ENCODE results near the gene CASK. TPM values are rescaled to one million over a fixed set of nuclear protein-coding genes. Genes with fewer than 3 reads are reported as not detected.

Gene CASK
- total RNA-seq, 2 experiments from 2014 or later, result 39.9 to 44.6 TPM

GRCh38 chrX:41589634-41590270 is 333.6 kb downstream of the CASK start:
- POLR2A ChIA-PET, result no interaction called here

DNA sequence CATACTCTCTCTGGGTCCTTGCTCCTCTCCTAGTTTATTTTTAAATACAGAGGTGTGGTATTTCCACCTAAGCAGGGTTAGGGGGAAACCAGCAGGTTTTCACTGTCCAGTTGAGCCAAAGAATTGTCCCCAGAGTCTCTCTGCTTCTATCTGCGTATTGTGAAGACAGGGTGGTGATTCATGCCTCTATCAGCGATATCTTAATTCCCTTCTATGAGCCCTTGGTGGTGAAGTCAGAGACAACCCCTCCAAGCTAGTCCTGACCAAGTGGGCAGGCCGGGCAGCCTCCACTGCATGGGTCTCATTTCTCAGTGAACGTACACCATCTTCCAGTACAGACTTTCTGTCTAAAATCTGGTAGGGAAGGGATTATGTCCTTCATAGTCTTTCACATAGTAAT is 335.1 kb downstream of the CASK start:
- H3K9me3 Mint-ChIP-seq, result no peaks in the 10 kb centered on the region

More at GRCh38 chrX:41589634-41590270, 333.6 kb downstream of the CASK start:
- Mint-ChIP-seq H3K9me3 (no peaks in the 10 kb centered on the region), H3K36me3 (ENCODE audit: low read depth) (peaks cover 18% of the 10 kb centered on the region), H3K27me3 (no peaks in the 10 kb centered on the region), H3K27ac (no peak overlapping the region), H3K4me3 (no peak overlapping the region), H3K4me1 (ENCODE audit: low read depth) (no peaks in the 10 kb centered on the region)
- DNase-seq (no peak), ATAC-seq (ENCODE audit: poor library complexity) (no peak)
- CTCF ChIA-PET, result no interaction called here
- Histone ChIP-seq H3K4me3 (ENCODE audit: low read length) (no peak overlapping the region), H3K27ac (ENCODE audit: low read depth in 1 of 2, low read length in 2 of 2) (no peak overlapping the region), H3K4me1 (ENCODE audit: insufficient read depth, low read length) (no peaks in the 10 kb centered on the region), H3K27me3 (ENCODE audit: control insufficient read depth in 1 of 2, insufficient read depth in 2 of 2, low read length in 2 of 2) (no peaks in the 10 kb centered on the region), H3K36me3 (ENCODE audit: insufficient read depth, low read length) (peaks cover 11% of the 10 kb centered on the region), H3K9me3 (ENCODE audit: control insufficient read depth in 1 of 2, insufficient read depth in 1 of 2, low read length in 2 of 2) (no peaks in the 10 kb centered on the region)
- TF ChIP-seq, protein P1, sequence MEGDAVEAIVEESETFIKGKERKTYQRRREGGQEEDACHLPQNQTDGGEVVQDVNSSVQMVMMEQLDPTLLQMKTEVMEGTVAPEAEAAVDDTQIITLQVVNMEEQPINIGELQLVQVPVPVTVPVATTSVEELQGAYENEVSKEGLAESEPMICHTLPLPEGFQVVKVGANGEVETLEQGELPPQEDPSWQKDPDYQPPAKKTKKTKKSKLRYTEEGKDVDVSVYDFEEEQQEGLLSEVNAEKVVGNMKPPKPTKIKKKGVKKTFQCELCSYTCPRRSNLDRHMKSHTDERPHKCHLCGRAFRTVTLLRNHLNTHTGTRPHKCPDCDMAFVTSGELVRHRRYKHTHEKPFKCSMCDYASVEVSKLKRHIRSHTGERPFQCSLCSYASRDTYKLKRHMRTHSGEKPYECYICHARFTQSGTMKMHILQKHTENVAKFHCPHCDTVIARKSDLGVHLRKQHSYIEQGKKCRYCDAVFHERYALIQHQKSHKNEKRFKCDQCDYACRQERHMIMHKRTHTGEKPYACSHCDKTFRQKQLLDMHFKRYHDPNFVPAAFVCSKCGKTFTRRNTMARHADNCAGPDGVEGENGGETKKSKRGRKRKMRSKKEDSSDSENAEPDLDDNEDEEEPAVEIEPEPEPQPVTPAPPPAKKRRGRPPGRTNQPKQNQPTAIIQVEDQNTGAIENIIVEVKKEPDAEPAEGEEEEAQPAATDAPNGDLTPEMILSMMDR (IDR thresholded peaks at IDR 0.05), result no peak
- intact Hi-C loops (cut with DNase I, micrococcal nuclease), result loop anchor here in 1 of 2 experiments (10.0 kb wide), 1 partner anchor 1965 kb away; no protein-coding TSS in a partner anchor

DNA sequence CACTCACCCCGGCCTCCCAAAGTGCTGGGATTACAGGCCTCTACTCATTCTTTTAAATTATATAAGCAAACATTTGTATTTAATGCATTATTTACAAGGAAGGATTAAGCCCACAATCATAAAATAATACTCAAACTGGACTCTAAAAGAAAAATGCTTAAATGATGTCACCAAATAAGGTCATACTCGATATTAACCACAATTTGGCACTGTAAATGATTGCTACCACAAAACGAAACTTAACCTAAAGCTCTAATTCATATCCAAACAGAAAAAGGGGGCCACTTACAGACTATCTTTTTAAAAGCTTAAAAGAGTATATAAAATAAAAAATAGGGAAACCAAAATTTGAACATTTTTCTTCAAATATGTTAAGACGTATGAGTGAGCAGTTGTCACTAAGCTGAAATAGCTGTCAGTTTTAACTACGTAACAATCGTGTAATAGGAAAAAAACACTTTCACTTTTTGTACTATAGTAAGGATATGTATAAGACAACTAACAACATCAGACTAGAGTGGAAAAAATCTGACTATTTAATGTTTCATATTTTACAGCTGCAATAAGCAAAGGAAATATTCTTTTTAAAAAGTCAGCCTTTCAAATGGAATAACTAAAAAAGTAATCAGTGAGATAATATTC is 342.8 kb downstream of the CASK start:
- intact Hi-C loops (cut with DNase I, micrococcal nuclease), result loop anchor here in 1 of 2 experiments (10.0 kb wide), 1 partner anchor 1974 kb away; no protein-coding TSS in a partner anchor
- peak in 3 of 14 experiments; percentile 15 to 69 (median 20) for DNase-seq
- no peaks in the 10 kb centered on the region for H3K27me3 ChIP-seq (ENCODE audit: control insufficient read depth in 1 of 2, insufficient read depth in 2 of 2, low read length in 2 of 2)

More for the DNA sequence above, 335.1 kb downstream of the CASK start:
- no peaks in the 10 kb centered on the region for H3K9me3 ChIP-seq (ENCODE audit: control insufficient read depth in 1 of 2, insufficient read depth in 1 of 2, low read length in 2 of 2)
- no peak overlapping the region for H3K27ac ChIP-seq (ENCODE audit: low read depth in 1 of 2, low read length in 2 of 2)
- H3K36me3 ChIP-seq (ENCODE audit: insufficient read depth, low read length), result peaks cover 11% of the 10 kb centered on the region
- intact Hi-C loops (cut with DNase I, micrococcal nuclease), result loop anchor here in 1 of 2 experiments (10.0 kb wide), 1 partner anchor 1967 kb away; no protein-coding TSS in a partner anchor
- DNase-seq, result no peak
- H3K36me3 Mint-ChIP-seq (ENCODE audit: low read depth), result peaks cover 22% of the 10 kb centered on the region
- ChIA-PET POLR2A (no interaction called here), CTCF (no interaction called here)
- TF ChIP-seq, protein P1 (IDR thresholded peaks at IDR 0.05), result no peak
- no peaks in the 10 kb centered on the region for H3K27me3 ChIP-seq (ENCODE audit: control insufficient read depth in 1 of 2, insufficient read depth in 2 of 2, low read length in 2 of 2)
- H3K4me3 Mint-ChIP-seq, result no peak overlapping the region
- no peaks in the 10 kb centered on the region for H3K4me1 ChIP-seq (ENCODE audit: insufficient read depth, low read length)
- no peak for ATAC-seq (ENCODE audit: poor library complexity)
- H3K4me1 Mint-ChIP-seq (ENCODE audit: low read depth), result no peaks in the 10 kb centered on the region
- no peaks in the 10 kb centered on the region for H3K27me3 Mint-ChIP-seq
- H3K4me3 ChIP-seq (ENCODE audit: low read length), result no peak overlapping the region
- no peak overlapping the region for H3K27ac Mint-ChIP-seq

More for the DNA sequence above, 342.8 kb downstream of the CASK start:
- no peaks in the 10 kb centered on the region for H3K9me3 Mint-ChIP-seq
- TF ChIP-seq, protein P1 (IDR thresholded peaks at IDR 0.05), result no peak
- H3K27me3 Mint-ChIP-seq, result no peaks in the 10 kb centered on the region
- H3K9me3 ChIP-seq (ENCODE audit: control insufficient read depth in 1 of 2, insufficient read depth in 1 of 2, low read length in 2 of 2), result no peaks in the 10 kb centered on the region
- peaks cover 49% of the 10 kb centered on the region for H3K36me3 Mint-ChIP-seq (ENCODE audit: low read depth)
- peak overlapping the region; percentile 67 for H3K27ac Mint-ChIP-seq
- ChIA-PET CTCF (interaction anchor here (1.0 kb wide), 1 partner anchor 35 kb away, joined by 3 read pairs; no protein-coding TSS in a partner anchor), POLR2A (no interaction called here)
- no peaks in the 10 kb centered on the region for H3K4me1 ChIP-seq (ENCODE audit: insufficient read depth, low read length)
- no peak overlapping the region for H3K4me3 ChIP-seq (ENCODE audit: low read length)
- peak overlapping the region; percentile 67 for H3K4me3 Mint-ChIP-seq
- H3K36me3 ChIP-seq (ENCODE audit: insufficient read depth, low read length), result peaks cover 27% of the 10 kb centered on the region
- H3K4me1 Mint-ChIP-seq (ENCODE audit: low read depth), result peaks cover 9% of the 10 kb centered on the region
- no peak overlapping the region for H3K27ac ChIP-seq (ENCODE audit: low read depth in 1 of 2, low read length in 2 of 2)
- peak; percentile 72 for ATAC-seq (ENCODE audit: poor library complexity)
